RPMI7951 (cell line): ENCODE results near the gene SPEN. TPM values are rescaled to one million over a fixed set of nuclear protein-coding genes. Genes with fewer than 3 reads are reported as not detected.
A peak's percentile ranks its signal among the peaks of the same experiment; 100 is the strongest.
"Not testable (repeated sequence)": the region's sequence is repeated elsewhere in the genome, so short reads cannot be mapped to it uniquely, and the experiment has no call there.

ENCODE experiments used
- DNase-seq: peaks from one replicate; pipeline ENCODE4 v3.0.0-alpha.2; 2012; ENCODE audit warnings: low read depth
- total RNA-seq: library from RNA; depleted of rRNA; stranded (reverse); fragments of >200 nt; shearing (Covaris generic); gene quantifications from 2 replicates; pipeline ENCODE4 v1.2.3, GENCODE V29; 2014

The SPEN gene
- total RNA-seq, 1 experiment from 2014 or later: 14.1 TPM

DNA sequence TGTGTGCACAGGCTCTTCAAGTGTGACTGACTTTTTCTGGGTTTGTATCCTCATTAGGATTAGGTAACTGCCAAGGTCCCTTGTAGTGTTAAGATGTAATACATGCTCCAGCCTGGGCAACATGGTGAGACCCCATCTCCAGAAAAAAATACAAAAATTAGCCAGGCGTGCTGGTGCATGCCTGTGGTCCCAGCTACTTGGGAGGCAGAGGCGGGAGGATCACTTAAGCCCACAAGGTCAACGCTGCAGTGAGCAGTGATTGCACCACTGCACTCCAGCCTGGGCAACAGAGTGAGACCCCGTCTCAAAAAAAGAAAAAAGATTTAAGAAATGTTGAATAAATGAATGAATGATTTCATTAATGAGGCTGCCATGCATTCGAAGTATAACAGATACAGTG, 113.3 kb downstream of the SPEN start:
- no peak for DNase-seq

DNA sequence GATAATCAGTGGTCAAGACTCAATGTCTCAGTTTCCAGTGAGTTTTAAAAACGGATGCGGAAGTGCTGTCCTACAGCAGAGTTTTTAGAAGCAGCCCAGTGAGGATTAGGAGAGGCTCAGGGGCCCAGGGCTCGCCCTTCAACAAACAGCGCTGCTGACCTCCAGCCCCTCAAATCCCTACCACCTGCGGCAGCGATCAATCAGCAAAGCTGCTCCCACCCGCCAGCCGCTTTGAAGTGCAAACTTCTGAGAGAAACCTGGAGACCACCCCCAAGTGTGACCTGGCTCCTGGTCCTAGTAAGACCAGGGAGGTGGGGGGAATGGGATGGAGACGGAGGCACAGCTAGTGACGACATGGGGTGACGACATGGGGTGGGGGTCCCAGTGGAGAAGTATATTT, 114.0 kb downstream of the SPEN start:
- DNase-seq: no peak

DNA sequence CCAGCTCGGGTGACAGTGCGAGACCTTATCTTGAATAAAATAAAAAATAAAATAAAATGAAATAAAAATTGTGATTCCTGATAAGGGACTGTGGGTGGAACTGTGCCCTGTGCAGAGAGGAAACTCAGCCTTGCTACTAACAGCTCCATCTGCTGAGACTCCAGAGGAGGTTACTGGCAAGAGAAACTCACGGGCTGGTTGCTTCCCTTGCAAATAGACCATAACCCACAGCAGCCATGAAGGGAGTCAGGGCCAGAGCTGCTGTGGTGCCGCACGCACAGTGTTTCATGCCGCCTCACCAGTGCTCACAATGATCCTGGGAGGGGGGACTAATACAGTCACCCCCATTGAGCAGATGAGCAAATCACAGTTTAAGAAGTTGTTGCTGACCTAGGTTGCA, 114.7 kb downstream of the SPEN start:
- DNase-seq: no peak

DNA sequence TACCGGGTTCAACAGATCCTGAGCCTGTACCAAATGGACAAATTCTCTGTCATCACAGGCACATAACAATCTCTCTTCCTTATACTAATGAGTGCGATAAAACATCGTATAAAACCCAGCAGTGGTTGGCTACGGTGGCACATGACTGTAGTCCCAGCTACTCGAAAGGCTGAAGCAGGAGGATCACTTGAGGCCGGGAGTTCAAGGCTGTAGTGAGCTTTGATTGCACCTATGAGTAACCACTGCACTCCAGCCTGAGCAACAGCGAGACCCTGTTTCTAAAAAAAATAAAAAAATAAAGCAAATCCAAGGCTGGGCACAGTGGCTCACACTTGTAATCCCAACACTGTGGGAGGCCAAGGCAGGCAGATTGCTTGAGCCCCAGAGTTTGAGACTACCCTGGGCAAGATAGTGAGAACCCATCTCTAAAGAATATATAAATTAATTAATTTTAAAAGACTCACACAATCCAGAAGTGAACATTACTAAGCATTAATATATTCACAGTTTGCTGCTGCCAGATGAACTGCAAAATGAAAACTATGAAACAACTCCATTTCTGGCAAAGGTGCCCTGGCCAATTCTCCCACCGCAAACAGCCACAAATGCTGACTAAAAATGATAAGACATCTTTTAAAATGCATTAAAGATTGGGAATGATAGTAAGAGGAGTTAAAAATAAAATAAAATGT, 115.3 kb downstream of the SPEN start:
- no peak for DNase-seq

DNA sequence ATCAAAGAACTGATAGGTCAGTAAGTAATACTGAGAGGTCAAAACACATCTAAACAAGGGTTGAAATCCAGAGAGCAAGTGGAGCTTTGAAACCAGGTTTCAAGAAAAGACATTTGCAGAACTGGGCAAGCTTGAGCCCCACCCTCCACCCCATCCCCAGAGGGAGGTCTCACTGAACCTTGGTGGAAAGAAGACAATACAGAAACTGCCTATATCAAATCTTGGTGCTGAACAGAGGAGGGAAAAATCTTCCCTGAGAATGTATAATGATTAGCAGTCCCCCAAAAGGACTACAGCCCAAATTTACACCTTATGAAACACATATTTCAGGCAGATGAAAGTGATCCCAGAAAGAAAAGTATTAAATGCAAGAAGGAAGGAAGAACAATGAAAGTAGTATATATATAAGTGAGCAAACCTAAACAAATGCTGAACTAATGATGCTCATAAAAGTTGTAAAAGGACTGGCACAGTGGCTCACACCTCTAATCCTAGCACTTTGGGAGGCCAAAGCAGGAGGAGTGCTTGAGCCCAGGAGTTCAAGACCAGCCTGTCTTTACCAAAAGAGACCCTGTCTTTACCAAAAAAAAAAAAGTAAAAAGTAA, 116.0 kb downstream of the SPEN start:
- DNase-seq: no peak

DNA sequence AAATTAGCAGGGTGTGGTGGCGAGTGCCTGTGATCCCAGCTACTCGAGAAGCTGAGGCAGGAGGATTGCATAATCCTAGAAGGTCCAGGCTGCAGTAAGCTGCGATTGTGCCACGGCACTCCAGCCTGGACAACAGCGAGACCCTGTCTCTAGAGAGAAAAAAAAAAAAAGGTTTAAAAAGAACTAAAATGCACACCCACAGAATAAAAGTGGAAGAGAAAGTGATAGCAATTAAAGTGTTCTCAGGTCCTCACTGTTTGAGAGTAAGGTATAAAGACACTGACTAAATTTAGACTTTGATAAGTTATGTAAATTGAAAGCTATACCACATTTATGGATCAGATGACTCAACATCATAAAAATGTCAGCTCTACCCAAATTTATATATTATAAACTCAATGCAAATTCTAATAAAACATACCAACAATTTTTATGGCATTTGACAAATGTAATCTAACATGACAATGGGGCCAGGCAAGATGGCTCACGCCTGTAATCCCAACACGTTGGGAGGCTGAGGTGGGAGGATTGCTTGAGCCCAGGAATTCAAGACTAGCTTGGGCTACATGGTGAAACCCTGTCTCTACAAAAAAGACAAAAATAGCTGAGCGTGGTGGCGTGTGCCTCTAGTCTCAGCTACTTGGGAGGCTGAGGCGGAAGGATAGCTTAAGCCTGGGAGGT, 116.6 kb downstream of the SPEN start:
- DNase-seq: no peak

DNA sequence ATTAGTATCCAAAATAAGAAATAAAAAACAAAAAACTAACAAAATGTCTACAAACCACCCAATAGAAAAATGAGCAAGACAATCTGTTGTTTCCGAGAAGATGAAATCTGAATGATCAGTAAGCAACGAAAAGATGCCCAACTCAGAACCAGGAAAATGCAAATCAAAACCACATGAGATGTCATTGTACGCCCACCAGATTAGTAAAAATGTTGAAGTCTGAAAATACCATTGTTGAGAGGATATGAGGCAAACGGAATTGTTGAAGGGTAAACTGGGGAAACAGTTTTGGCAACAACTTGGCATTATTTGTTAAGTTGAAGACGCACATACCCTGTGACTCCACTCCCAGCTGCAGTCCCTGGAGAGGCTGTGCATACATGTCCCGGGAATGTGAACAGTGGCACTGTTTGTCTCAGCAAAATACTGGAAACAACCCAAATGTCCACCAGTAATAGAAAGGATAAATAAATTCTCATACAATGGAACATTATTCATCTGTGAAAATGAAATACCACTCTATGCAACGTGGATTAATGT, 117.8 kb downstream of the SPEN start:
- DNase-seq: peak; percentile 69

DNA sequence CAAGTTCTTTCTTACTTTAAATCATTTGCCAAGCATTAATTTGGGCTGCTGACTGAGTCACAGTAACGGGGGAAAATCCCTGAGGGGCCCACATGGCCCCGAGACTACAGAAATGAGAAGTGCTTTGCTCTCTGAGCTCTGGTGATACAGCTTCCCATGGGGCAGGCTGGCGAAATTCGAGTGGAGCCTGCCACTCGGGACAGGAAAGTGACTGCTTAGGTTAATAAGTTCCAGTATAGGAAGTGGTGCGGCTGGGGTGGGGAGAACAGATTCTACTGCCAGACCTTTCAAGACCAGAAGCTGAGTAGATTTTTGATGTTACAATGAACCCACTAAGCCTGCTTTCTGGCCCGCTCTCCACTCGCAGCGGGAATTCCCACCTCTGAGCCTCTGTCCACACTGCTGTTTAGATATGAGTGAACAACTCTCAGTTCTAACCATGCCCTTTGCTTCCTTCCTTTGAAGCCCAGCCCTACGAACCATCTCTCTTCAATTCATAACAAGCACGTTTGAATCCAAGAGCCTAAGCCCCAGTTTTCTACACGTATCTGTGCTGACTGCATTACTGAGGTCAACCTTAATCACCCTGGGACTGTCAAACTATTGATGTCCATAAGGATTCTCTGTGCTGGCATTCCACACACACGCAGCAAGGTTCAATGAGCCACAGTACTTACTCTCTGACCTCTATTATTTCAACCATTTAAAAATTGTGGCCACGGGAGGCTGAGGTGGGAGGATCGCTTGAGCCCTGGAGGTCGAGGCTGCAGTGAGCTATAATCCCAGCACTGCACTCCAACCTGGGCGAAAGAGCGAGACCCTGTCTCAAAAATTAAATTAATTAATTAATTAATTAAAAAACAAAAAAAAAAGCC, 118.8 kb downstream of the SPEN start:
- peak; percentile 55 for DNase-seq

DNA sequence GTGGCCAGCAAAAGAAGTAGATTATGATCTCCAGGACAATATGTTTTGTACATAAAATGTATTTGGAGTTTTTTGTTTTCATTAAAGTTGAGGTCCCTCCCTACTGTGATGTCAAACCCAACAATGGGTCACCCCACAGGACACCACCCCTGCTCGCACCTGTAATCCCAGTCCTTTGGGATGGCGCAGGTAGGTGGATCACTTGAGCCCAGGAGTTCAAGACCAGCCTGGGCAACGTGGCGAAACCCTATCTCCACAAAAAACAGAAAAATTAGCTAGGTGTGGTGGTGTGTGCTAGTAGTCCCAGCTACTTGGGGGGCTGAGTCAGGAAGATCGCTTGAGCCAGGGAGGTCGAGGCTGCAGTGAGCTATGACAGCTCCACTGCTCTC, 119.4 kb downstream of the SPEN start:
- DNase-seq: no peak

DNA sequence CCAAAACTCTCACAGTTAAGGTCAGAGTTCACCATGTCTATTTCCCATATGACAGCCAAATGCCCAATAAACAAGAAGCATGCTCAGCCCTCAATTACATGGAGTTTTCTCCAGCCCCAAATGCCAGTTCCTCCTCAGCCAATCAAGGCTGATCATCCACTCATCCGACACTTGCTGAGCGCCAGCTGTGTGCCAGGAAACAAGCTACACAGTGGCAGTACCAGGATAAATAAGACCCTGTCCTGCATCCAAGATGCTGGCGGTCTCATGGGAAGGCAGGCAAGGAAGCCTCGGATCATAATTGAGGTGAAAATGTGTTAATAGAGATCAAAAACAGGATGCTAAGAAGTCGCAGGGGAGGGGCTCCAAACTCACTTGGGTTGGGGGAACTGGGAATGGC, 120.7 kb downstream of the SPEN start:
- DNase-seq: no peak

DNA sequence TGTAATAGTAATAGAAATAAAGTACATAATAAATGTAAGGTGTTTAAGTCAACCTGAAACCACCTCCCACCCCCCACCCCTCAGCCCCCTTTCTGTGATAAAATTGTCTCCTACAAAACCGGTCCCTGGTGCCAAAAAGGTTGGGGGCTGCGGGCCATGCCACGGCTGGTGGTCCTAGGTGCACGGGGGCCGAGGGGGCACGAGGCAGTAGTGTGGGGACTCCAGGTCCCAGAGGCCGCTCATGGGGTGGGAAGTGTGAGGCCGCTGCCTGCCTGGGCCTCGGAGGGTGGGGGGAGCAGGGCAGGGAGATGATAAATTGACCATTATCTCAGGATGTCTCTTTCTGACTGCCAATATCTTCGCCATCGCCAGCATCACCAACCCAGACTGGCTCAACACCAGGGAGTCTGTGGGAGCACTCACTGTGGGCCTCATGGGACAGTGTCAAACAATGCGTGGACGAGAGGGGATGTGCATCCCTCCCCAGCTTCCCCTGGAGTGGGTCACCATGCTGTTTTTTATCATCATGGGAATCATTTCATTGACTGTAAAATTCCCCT, 121.9 kb downstream of the SPEN start:
- DNase-seq: no peak

DNA sequence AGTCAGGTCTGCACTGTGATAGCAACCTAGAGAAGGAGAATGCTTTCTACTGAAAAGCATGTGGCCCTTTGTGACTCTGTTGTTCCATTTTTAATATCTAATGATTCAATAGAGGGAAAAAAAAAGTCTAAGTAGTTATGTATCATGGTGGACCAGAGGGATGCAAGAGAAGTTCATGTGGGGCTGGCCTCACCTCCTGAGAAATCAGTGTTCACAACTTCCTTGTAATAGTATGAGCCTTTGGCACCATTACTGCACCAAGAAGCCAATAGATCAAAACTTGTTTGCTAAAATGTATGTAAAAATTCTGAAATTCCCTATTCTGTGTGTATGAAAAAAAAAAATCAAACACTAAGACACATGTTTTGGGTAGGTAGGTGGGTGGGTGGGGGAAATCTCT, 123.4 kb downstream of the SPEN start:
- DNase-seq: no peak

DNA sequence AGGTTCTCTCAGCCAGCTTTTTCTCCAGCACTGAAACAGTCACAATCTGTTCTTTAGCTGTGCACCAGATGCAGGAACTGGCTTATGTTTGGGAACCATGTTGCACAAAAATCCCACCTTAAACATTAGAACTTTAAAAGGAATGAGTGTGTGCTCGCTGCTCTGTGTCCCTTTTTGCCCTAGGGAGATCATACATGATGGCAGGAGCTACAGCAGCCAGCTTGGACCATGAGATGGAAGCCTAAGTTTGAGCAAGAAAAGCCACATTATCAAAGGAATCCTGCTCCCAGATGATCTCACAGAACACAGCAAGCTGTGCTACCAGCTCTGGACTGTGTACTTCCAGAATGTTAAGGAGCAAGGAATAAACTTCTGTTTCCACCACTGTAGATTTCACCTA, 124.9 kb downstream of the SPEN start:
- DNase-seq: no peak

DNA sequence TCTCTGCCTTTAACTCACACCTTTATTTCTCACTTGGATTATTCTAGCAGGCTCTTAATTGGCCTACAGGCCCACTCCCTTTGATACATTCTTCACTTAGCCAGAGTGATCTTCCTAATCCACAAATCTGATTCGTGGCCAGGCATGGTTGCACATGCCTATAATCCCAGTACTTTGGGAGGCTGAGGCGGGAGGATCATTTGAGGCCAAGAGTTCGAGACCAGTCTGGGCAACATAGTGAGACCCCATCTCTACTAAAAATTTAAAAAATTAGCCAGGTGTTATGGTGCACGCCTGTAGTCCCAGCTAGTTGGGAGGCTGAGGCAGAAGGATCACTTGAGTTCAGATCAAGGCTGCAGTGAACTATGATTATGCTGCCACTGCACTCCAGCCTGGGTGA, 126.3 kb downstream of the SPEN start:
- no peak for DNase-seq

DNA sequence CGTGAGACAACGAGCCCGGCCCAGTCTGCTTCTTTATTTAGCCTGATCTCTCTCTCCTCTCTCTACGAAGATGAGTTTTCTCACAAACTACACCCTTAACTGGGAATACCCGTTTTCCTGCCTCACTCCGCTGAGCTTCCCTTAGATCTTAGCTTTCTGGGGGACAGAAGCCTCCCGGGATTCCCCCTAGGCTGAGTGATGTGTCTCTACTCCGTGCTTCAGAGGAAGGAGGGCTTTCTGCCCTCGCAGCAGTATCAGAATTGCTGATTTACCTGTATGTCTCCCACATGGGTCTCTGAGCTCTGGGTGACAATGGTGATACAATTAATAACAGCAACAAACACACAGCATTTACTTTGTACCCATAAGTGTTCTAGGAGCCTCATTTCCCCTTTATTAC, 127.3 kb downstream of the SPEN start:
- DNase-seq: no peak

DNA sequence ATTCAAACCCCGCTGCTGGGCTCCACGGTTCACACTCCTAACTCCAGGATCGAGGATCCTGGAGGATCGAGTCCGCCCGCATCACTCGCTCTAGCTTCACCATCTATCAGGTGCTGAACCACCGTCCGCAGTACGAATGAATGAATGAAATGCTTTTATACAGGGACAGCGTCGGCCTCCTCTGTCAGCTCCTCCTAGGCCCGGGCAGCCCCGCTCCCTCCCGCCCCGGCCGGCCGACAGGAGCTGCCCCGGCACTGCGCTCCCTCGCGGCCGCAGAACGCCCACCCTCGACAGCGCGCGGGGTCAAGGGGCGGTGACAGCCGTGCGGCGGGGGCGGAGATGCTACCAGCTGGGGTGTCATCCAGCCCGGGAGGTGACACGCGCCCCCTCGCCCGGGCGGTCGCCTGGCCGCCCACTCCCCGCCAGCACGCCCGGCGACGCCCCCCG, 127.9 kb downstream of the SPEN start:
- peak; percentile 58 for DNase-seq

DNA sequence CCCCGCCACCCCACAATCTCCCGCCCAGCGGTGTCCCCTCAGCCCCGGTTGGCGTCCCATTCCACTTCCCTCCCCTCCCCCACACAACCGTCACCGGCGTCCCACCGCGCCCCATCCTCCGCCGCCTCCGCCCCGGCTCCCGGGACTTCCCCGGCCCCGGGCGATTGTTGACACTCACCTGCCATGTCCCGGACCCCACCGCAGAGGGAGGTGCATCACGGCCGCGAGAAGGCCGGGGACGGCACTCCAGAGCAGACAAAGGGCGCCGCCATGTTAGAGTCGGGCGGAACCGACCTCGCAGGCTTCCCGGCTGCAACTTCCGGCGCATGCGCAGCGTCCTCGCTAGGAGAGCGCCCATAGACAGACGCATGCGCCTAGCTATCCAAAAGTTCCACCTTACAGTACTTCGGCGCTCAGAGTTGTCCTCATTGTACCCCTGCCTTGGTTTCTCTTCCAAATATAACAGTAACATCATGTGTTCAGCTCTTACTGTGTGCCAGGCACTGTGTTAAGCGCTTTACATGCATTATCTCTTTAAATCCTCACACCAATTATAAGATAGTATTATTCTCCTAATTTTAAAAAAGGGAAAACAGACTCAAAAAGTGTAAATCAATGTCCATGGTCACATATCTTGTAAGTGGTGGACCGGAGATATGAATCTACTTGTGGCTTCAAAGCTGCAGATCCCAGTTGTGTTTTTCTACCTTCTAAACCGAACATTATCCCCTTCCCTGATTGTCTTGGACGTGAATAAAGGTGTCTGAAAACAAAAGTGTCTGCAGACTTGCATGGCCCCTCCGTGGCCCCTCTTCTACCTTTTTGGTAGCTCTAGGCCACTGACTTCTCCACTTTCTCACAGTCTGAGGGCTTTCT, 128.5 kb downstream of the SPEN start, which contains the start of gene ZBTB17:
Gene ZBTB17, minus strand, starts transcription at position 297 of the 876 bp plus-strand sequence. CDS start 27,606 bp downstream, outside the sequence.
- peak; percentile 89 for DNase-seq

DNA sequence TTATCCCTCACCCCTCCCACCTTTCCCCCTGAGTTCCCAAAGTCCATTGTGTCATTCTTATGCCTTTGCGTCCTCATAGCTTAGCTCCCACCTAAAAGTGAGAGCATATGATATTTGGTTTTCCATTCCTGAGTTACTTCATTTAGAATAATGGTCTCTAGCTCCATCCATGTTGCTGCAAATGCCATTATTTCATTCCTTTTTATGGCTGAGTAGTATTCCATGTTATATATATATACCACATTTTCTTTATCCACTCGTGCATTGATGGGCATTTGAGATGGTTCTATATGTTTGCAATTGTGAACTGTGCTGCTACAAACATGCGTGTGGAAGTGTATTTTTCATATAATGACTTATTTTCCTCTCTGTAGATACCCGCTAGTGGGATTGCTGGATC, 130.4 kb downstream of the SPEN start:
- not testable (repeated sequence) for DNase-seq

DNA sequence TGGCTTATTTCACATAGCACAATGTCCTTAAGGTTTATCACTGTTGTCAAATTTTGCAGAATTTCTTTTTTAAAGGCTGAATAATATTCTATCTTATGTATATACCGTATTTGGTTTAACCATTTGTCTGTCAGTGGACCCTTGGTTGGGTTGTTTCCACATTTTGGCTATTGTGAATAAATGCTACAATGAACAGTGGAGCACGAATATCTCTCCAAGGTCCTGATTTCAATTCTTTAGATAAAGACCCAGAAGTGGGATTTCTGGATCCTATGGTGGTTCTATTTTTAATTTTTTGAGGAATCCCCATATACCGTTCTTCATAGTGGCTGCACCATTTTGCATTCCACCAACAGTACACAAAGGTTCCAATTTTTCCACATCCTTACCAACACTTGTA, 134.2 kb downstream of the SPEN start:
- no peak for DNase-seq

DNA sequence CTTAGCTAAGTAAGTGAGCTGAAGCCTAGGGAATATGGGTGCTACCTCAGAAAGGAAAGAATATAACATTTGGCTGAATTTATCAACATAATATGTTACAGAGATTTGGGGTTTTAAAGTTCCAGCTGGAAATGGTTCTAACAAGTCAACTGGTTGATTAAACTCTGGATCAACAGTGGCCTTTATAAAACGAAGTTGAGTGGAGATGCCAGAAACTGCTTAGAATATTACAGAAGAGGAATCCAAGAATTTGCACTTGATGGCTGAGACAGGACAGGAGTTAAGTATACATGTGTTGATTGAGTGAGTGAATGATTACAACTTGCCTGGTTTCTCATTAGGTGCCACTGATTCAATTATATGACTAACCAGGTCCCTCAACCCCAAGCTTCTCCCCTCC, 135.8 kb downstream of the SPEN start:
- no peak for DNase-seq
